Type B pancreatic cell (in vitro differentiated cells): Measurements from ENCODE around the gene E2F1. TPM values are rescaled to one million over a fixed set of nuclear protein-coding genes. Genes with fewer than 3 reads are reported as not detected.
"Not testable (repeated sequence)": the region's sequence is repeated elsewhere in the genome, so short reads cannot be mapped to it uniquely, and the experiment has no call there.

Experiments
- DNase-seq: peaks from one replicate; pipeline ENCODE4 v3.0.0; 2021; ENCODE audit warnings: mixed read lengths; ENCODE audit not compliant: unreplicated experiment; ENCODE audit errors: extremely low spot score
- H3K27ac Mint-ChIP-seq: 2 replicates; pipeline ENCODE4 v1.8.0; 2021; ENCODE audit warnings: mild to moderate bottlenecking, mixed read lengths
- H3K27me3 Mint-ChIP-seq: 2 replicates; pipeline ENCODE4 v1.8.0; 2021; ENCODE audit warnings: mixed read lengths
- H3K36me3 Mint-ChIP-seq: 2 replicates; pipeline ENCODE4 v1.8.0; 2021; ENCODE audit warnings: mixed read lengths
- H3K4me1 Mint-ChIP-seq: one replicate; pipeline ENCODE4 v1.8.0; 2021; ENCODE audit warnings: mixed read lengths; ENCODE audit not compliant: unreplicated experiment
- H3K4me3 Mint-ChIP-seq: 2 replicates; pipeline ENCODE4 v1.8.0; 2021; ENCODE audit warnings: mild to moderate bottlenecking, mixed read lengths
- H3K9me3 Mint-ChIP-seq: 2 replicates; pipeline ENCODE4 v1.8.0; 2021; ENCODE audit warnings: mixed read lengths
- total RNA-seq: library from RNA; stranded (reverse); gene quantifications from 2 replicates; pipeline ENCODE4 v1.2.1, GENCODE V29; 2021; ENCODE audit warnings: low replicate concordance
- TF ChIP-seq, protein P1 (sequence below): fragments of 200-600 bp; sonication (generic); conservative IDR thresholded peaks from 2 replicates; pipeline ENCODE4 v1.5.0; 2021; ENCODE audit warnings: antibody characterized with exemption, mild to moderate bottlenecking

Gene E2F1
- total RNA-seq, 1 donor from 2014 or later = 32.8 TPM

DNA sequence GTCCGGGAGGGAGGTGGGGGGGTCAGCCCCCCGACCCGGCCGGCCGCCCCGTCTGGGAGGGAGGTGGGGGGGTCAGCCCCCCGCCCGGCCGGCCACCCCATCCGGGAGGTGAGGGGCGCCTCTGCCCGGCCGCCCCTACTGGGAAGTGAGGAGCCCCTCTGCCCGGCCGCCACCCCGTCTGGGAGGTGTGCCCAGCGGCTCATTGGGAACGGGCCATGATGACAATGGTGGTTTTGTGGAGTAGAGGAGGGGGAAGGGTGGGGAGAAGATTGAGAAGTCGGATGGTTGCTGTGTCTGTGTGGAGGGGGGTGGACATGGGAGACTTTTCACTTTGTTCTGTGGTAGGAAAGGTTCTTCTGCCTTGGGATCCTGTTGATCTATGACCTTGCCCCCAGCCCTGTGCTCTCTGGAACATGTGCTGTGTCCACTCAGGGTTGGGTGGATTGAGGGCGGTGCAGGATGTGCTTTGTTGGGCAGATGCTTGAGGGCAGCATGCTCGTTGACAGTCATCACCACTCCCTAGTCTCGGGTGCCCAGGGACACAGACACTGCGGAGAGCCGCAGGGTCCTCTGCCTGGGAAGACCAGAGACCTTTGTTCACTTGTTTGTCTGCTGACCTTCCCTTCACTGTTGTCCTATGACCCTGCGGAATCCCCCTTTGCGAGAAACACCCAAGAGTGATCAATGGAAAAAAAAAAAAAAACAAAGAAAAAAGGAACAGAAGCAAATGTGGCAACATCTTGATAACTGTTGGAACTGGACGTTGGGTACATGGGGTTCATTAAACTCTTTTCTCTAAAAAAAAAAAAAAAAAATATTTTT, 15.7 kb upstream of the E2F1 start:
- TF ChIP-seq, protein P1, sequence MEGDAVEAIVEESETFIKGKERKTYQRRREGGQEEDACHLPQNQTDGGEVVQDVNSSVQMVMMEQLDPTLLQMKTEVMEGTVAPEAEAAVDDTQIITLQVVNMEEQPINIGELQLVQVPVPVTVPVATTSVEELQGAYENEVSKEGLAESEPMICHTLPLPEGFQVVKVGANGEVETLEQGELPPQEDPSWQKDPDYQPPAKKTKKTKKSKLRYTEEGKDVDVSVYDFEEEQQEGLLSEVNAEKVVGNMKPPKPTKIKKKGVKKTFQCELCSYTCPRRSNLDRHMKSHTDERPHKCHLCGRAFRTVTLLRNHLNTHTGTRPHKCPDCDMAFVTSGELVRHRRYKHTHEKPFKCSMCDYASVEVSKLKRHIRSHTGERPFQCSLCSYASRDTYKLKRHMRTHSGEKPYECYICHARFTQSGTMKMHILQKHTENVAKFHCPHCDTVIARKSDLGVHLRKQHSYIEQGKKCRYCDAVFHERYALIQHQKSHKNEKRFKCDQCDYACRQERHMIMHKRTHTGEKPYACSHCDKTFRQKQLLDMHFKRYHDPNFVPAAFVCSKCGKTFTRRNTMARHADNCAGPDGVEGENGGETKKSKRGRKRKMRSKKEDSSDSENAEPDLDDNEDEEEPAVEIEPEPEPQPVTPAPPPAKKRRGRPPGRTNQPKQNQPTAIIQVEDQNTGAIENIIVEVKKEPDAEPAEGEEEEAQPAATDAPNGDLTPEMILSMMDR = no peak
- H3K27me3 Mint-ChIP-seq = no peaks in the 10 kb centered on the region
- peaks cover 4% of the 10 kb centered on the region for H3K4me1 Mint-ChIP-seq
- DNase-seq = no peak
- no peak overlapping the region for H3K4me3 Mint-ChIP-seq
- H3K9me3 Mint-ChIP-seq = no peaks in the 10 kb centered on the region
- no peaks in the 10 kb centered on the region for H3K36me3 Mint-ChIP-seq
- H3K27ac Mint-ChIP-seq = no peak overlapping the region

DNA sequence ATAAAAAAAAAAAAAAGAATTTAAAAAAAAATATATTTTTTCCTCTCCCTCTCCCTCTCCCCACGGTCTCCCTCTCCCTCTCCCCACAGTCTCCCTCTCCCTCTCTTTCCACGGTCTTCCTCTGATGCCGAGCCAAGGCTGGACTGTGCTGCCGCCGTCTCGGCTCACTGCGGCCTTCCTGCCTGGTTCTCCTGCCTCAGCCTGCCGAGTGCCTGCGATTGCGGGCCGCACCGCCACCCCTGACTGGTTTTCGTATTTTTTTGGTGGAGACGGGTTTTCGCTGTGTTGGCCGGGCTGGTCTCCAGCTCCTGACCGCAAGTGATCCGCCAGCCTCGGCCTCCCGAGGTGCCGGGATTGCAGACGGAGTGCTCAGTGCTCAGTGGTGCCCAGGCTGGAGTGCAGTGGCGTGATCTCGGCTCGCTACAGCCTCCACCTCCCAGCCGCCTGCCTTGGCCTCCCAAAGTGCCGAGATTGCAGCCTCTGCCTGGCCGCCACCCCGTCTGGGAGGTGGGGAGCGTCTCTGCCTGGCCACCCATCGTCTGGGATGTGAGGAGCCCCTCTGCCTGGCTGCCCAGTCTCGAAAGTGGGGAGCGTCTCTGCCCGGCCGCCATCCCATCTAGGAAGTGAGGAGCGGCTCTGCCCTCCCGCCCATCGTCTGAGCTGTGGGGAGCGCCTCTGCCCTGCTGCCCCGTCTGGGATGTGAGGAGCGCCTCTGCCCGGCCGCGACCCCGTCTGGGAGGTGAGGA, 14.7 kb upstream of the E2F1 start:
- not testable (repeated sequence) for H3K4me3 Mint-ChIP-seq, DNase-seq, H3K36me3 Mint-ChIP-seq, H3K9me3 Mint-ChIP-seq, H3K27me3 Mint-ChIP-seq, H3K4me1 Mint-ChIP-seq, H3K27ac Mint-ChIP-seq

DNA sequence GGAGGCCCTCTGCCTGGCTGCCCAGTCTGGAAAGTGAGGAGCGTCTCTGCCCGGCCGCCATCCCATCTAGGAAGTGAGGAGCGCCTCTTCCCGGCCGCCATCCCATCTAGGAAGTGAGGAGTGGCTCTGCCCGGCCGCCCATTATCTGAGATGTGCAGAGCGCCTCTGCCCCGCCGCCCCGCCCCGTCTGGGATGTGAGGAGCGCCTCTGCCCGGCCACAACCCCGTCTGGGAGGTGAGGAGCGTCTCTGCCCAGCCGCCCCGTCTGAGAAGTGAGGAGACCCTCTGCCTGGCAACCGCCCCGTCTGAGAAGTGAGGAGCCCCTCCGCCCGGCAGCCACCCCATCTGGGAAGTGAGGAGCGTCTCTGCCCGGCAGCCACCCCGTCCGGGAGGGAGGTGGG, 12.8 kb upstream of the E2F1 start:
- not testable (repeated sequence) for H3K36me3 Mint-ChIP-seq, DNase-seq, H3K27ac Mint-ChIP-seq, H3K4me3 Mint-ChIP-seq, H3K9me3 Mint-ChIP-seq, H3K27me3 Mint-ChIP-seq
- H3K4me1 Mint-ChIP-seq = peaks cover 12% of the 10 kb centered on the region

DNA sequence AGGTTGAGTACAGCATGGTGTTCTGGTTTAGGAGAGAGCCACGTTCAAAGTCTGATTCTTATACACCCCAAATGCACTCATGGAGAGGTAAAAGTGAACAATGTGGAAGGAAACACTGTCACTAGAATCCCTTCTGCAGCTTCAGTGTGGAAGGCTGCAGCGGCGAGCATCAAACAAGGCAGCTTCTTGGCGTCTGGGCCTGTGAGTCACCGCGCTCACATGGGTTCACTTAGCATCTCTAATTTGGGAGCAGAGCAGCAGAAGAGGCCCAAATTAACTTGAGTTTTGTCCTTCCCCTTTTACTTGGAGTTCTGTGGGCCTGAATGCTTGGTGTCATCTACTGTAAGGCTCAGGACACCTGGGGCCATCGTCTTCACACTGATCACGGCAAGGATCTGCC, 10.9 kb upstream of the E2F1 start:
- H3K9me3 Mint-ChIP-seq = no peaks in the 10 kb centered on the region
- H3K36me3 Mint-ChIP-seq = no peaks in the 10 kb centered on the region
- no peaks in the 10 kb centered on the region for H3K27me3 Mint-ChIP-seq
- peaks cover 12% of the 10 kb centered on the region for H3K4me1 Mint-ChIP-seq
- no peak overlapping the region for H3K4me3 Mint-ChIP-seq
- peak overlapping the region; percentile 22 for H3K27ac Mint-ChIP-seq
- no peak for DNase-seq
- TF ChIP-seq, protein P1 = no peak

DNA sequence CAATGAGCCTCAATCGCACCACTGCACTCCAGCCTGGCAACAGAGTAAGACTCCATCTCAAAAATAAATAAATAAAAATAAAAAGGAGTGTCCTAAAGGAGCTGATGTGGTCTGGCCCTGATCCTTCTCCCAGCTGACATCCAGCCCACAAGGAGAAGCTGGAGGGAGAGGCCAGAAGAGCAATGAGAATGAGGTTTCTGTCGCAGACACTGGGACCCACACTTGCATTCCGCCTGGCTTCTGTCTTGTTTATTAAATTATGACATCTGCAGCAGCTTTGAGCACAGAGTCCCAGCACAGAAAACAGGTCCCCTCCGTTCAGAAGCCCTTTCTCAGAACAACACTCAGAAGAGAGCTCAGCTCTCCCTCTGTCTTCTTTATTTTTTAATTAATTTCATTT, 10.3 kb upstream of the E2F1 start:
- no peaks in the 10 kb centered on the region for H3K9me3 Mint-ChIP-seq
- H3K27ac Mint-ChIP-seq = no peak overlapping the region
- H3K4me3 Mint-ChIP-seq = no peak overlapping the region
- TF ChIP-seq, protein P1 = no peak
- H3K4me1 Mint-ChIP-seq = peaks cover 12% of the 10 kb centered on the region
- no peak for DNase-seq
- H3K27me3 Mint-ChIP-seq = no peaks in the 10 kb centered on the region
- H3K36me3 Mint-ChIP-seq = no peaks in the 10 kb centered on the region

DNA sequence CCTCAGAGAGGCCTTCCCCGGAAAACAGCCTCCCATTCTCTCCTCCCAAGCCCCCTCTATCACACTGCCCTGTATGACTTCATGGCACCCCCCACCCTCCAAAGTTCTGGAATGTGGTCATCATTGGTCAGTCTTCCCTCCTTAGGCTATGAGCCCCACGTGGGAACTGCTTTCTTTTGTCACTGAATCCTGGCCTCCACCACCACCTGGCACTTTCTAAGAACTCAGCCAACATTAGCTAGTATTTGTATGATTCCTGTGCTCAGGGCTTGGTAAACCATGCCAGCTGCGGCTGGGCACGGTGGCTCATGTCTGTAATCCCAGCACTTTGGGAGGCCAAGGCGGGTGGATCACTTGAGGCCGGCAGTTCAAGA, 8.4 kb upstream of the E2F1 start:
- Mint-ChIP-seq H3K4me3 (no peak overlapping the region), H3K36me3 (no peaks in the 10 kb centered on the region), H3K9me3 (no peaks in the 10 kb centered on the region), H3K27ac (peak overlapping the region; percentile 68), H3K27me3 (no peaks in the 10 kb centered on the region), H3K4me1 (peaks cover 18% of the 10 kb centered on the region)
- TF ChIP-seq, protein P1 = no peak
- DNase-seq = no peak
